ENCODE data around the gene TMEM215. TPM values are rescaled to one million over a fixed set of nuclear protein-coding genes. Genes with fewer than 3 reads are reported as not detected.
"Not testable (repeated sequence)": the region's sequence is repeated elsewhere in the genome, so short reads cannot be mapped to it uniquely, and the experiment has no call there.

Gene TMEM215
- total RNA-seq (0.21 TPM), polyA plus RNA-seq (not detected)

GRCh38 chr9:32783168-32783891 is at the start of gene TMEM215:
TSS of gene TMEM215 (plus strand) at chr9:32783540. CDS start at chr9:32784184, 644 bp downstream.
- no peaks in the 10 kb centered on the region for H3K36me3 ChIP-seq (ENCODE audit: insufficient read depth)
- WGBS = 1% methylated on average over 59 of the region's 59 CpGs
- no peak for DNase-seq (ENCODE audit: extremely low spot score)
- no peaks in the 10 kb centered on the region for H3K4me1 ChIP-seq (ENCODE audit: insufficient read depth)
- H3K4me3 ChIP-seq (ENCODE audit: low read depth, low read length) = no peak within 1 kb of the TSS
- no peak within 1 kb of the TSS for H3K27ac ChIP-seq (ENCODE audit: low read depth)

DNA sequence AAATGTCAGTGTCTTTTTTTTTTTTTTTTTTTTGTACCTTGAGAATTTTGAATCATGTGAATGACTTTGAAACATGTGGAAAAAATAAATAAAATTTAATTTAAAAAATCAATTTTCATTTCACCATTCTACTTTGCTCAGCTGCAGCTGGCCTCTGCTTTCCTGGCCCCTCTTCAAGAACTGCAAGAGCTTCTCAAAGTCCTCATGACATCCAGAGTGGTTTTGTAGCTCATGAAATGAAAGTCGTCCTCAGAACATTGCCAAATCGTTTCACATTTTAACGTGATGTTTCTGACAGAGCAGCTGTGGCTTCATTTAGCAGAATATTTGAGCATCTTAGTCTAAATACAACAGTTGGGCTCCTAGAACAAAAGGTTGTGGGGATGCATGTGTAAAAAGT is 47.9 kb upstream of the TMEM215 start:
- DNase-seq (ENCODE audit: extremely low spot score) = no peak
- Histone ChIP-seq H3K36me3 (ENCODE audit: insufficient read depth) (no peaks in the 10 kb centered on the region), H3K27ac (ENCODE audit: low read depth) (no peak overlapping the region), H3K4me3 (ENCODE audit: low read depth, low read length) (no peak overlapping the region), H3K4me1 (ENCODE audit: insufficient read depth) (no peaks in the 10 kb centered on the region)
- 55% methylated on average over 3 of the region's 3 CpGs for WGBS

- Histone ChIP-seq H3K36me3 (ENCODE audit: insufficient read depth) (no peaks in the 10 kb centered on the region), H3K4me3 (ENCODE audit: low read depth, low read length) (no peak overlapping the region), H3K4me1 (ENCODE audit: insufficient read depth) (no peaks in the 10 kb centered on the region), H3K27ac (ENCODE audit: low read depth) (no peak overlapping the region)
- 61% methylated on average over 1 of the region's 1 CpG for WGBS
- no peak for DNase-seq (ENCODE audit: extremely low spot score)
Measured at GRCh38 chr9:32737378-32737777, 46.0 kb upstream of the TMEM215 start.

DNA sequence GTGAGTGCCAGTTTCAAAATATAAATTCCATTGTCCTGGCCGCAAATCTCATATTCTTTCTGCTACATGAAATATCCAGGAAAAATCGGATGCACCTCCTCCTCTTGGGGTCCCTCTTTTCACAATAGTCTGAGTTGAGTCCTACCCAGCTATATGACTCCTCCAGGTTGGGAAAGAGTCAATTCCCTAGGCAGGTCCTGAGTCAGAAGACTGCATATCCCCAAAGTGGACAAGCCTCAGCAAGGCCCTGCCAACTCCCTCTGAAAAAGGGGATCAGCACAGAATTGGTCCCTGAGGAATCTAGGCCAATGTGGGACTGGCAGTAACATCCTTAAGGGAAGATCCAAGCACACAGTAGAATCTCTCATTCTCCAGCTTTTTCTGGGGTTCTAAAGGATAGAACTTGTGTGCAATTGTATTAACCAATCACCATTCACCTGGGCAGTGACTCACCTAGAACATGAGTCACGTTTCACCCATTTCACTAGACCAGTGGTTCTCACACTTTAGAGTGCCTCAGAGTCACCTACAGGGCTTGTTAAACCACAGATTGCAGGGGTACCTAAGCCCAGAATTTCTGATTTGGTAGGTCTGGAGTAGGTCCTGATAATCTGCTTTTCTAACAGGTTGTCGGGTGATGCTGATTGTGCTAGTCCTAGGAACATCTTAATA is 44.7 kb upstream of the TMEM215 start:
- Histone ChIP-seq H3K4me3 (ENCODE audit: low read depth, low read length) (no peak overlapping the region), H3K36me3 (ENCODE audit: insufficient read depth) (no peaks in the 10 kb centered on the region), H3K27ac (ENCODE audit: low read depth) (no peak overlapping the region), H3K4me1 (ENCODE audit: insufficient read depth) (no peaks in the 10 kb centered on the region)
- DNase-seq (ENCODE audit: extremely low spot score) = no peak
- 80% methylated on average over 4 of the region's 4 CpGs for WGBS

- no peaks in the 10 kb centered on the region for H3K36me3 ChIP-seq (ENCODE audit: insufficient read depth)
- no peak overlapping the region for H3K27ac ChIP-seq (ENCODE audit: low read depth)
- no peaks in the 10 kb centered on the region for H3K4me1 ChIP-seq (ENCODE audit: insufficient read depth)
- no peak overlapping the region for H3K4me3 ChIP-seq (ENCODE audit: low read depth, low read length)
- WGBS = 36% methylated on average over 4 of the region's 4 CpGs
- DNase-seq (ENCODE audit: extremely low spot score) = peak; percentile 1
Measured at GRCh38 chr9:32741706-32742105, 41.6 kb upstream of the TMEM215 start.

DNA sequence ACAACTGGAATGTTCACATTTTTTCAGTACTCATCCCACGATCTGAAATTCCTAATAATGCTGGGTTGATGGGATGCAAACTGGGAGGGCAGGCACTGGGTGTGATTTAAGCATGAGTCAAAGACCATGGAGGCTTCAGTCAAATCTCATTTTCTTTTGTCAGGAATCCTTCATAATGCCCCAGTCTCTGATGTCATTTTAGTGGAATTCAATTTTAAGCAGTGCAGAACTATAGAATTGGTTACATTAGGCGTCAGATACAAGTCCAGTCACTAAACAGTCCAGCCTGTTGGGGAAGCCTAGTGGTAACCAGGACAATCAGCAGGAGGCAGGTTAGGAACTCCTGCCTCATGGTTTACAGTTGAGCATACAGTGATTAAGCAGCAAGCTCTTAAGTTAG is 41.0 kb upstream of the TMEM215 start:
- no peaks in the 10 kb centered on the region for H3K36me3 ChIP-seq (ENCODE audit: insufficient read depth)
- 59% methylated on average over 2 of the region's 2 CpGs for WGBS
- no peaks in the 10 kb centered on the region for H3K4me1 ChIP-seq (ENCODE audit: insufficient read depth)
- DNase-seq (ENCODE audit: extremely low spot score) = no peak
- H3K4me3 ChIP-seq (ENCODE audit: low read depth, low read length) = no peak overlapping the region
- H3K27ac ChIP-seq (ENCODE audit: low read depth) = no peak overlapping the region

- Histone ChIP-seq H3K27ac (ENCODE audit: low read depth) (no peak overlapping the region), H3K36me3 (ENCODE audit: insufficient read depth) (no peaks in the 10 kb centered on the region), H3K4me3 (ENCODE audit: low read depth, low read length) (no peak overlapping the region), H3K4me1 (ENCODE audit: insufficient read depth) (no peaks in the 10 kb centered on the region)
- WGBS = 71% methylated on average over 2 of the region's 2 CpGs
- no peak for DNase-seq (ENCODE audit: extremely low spot score)
Measured at GRCh38 chr9:32748013-32748412, 35.3 kb upstream of the TMEM215 start.

- DNase-seq (ENCODE audit: extremely low spot score) = no peak
- Histone ChIP-seq H3K36me3 (ENCODE audit: insufficient read depth) (no peaks in the 10 kb centered on the region), H3K4me3 (ENCODE audit: low read depth, low read length) (no peak overlapping the region), H3K4me1 (ENCODE audit: insufficient read depth) (no peaks in the 10 kb centered on the region), H3K27ac (ENCODE audit: low read depth) (no peak overlapping the region)
- WGBS = 89% methylated on average over 22 of the region's 22 CpGs
Measured at GRCh38 chr9:32755730-32756129, 27.6 kb upstream of the TMEM215 start.

DNA sequence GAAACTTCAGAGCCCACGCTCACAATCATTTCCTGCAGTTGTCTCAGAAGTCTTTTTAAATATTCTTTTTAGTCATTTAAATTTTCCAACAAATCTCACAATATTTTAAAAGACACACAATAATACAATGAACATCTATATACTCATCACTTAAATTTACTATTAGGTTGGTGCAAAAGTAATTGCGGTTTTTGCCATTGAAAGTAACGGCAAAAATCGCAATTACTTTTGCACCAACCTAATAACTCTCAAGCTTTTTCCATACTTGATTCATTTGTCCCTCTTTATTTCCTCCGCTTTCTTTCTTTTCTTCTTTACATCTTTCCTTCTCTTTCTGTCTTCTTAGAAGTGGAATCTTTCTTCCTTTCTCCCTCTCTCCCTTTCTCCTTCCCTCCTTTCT is 19.2 kb upstream of the TMEM215 start:
- Histone ChIP-seq H3K4me1 (ENCODE audit: insufficient read depth) (no peaks in the 10 kb centered on the region), H3K36me3 (ENCODE audit: insufficient read depth) (no peaks in the 10 kb centered on the region), H3K27ac (ENCODE audit: low read depth) (no peak overlapping the region), H3K4me3 (ENCODE audit: low read depth, low read length) (no peak overlapping the region)
- no peak for DNase-seq (ENCODE audit: extremely low spot score)
- 95% methylated on average over 5 of the region's 5 CpGs for WGBS

DNA sequence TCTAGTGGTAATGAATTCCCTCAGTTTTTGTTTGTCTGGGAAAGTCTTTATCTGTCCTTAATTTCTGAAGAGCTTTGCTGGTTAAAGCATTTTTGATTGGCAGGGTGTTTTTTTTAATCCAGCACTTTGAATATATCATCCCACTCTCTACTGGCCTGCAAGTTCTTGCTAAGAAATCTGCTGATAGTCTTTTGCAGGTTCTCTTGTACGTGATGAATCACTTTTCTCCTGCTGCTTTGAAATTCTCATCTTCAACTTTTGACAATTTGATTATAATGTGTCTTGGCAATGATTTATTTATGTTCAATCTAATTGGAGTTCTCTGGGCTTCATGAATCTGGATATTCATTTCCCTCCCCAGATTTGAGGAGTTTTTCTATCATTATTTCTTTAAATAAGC is 8.1 kb upstream of the TMEM215 start:
- H3K4me1 ChIP-seq (ENCODE audit: insufficient read depth) = no peaks in the 10 kb centered on the region
- DNase-seq (ENCODE audit: extremely low spot score) = no peak
- no peak overlapping the region for H3K27ac ChIP-seq (ENCODE audit: low read depth)
- no peaks in the 10 kb centered on the region for H3K36me3 ChIP-seq (ENCODE audit: insufficient read depth)
- 68% methylated on average over 1 of the region's 1 CpG for WGBS
- no peak overlapping the region for H3K4me3 ChIP-seq (ENCODE audit: low read depth, low read length)

DNA sequence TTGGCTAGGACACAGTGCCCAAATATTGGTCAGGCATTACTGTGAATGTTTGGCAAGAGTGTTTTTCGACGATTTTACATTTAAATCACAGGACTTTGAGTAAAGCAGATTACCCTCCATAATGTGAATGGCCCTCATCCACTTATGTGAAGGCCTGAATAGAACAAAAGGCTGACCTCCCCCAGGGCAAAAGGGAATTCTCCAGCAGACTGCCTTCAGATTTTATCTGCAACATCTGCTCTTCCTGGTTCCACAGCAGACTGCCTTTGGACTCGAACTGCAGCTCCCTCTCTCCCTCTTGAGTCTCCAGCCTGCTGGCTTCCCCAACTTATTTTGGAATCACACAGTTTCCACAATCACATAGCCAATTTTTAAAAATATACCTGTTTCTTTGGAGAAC is 7.1 kb upstream of the TMEM215 start:
- Histone ChIP-seq H3K4me3 (ENCODE audit: low read depth, low read length) (no peak overlapping the region), H3K27ac (ENCODE audit: low read depth) (no peak overlapping the region), H3K4me1 (ENCODE audit: insufficient read depth) (no peaks in the 10 kb centered on the region), H3K36me3 (ENCODE audit: insufficient read depth) (no peaks in the 10 kb centered on the region)
- 69% methylated on average over 3 of the region's 3 CpGs for WGBS
- no peak for DNase-seq (ENCODE audit: extremely low spot score)

- DNase-seq (ENCODE audit: extremely low spot score) = no peak
- Histone ChIP-seq H3K27ac (ENCODE audit: low read depth) (no peak overlapping the region), H3K4me3 (ENCODE audit: low read depth, low read length) (no peak overlapping the region), H3K36me3 (ENCODE audit: insufficient read depth) (no peaks in the 10 kb centered on the region), H3K4me1 (ENCODE audit: insufficient read depth) (no peaks in the 10 kb centered on the region)
- 5% methylated on average over 45 of the region's 45 CpGs for whole genome bisulfite sequencing
Measured at GRCh38 chr9:32782476-32783167, 718 bp upstream of the TMEM215 start.

GRCh38 chr9:32787816-32788215 is 4.5 kb downstream of the TMEM215 start:
- no peak for DNase-seq (ENCODE audit: extremely low spot score)
- no peak overlapping the region for H3K27ac ChIP-seq (ENCODE audit: low read depth)
- no peaks in the 10 kb centered on the region for H3K36me3 ChIP-seq (ENCODE audit: insufficient read depth)
- H3K4me3 ChIP-seq (ENCODE audit: low read depth, low read length) = no peak overlapping the region
- WGBS = 36% methylated on average over 2 of the region's 2 CpGs
- H3K4me1 ChIP-seq (ENCODE audit: insufficient read depth) = no peaks in the 10 kb centered on the region

DNA sequence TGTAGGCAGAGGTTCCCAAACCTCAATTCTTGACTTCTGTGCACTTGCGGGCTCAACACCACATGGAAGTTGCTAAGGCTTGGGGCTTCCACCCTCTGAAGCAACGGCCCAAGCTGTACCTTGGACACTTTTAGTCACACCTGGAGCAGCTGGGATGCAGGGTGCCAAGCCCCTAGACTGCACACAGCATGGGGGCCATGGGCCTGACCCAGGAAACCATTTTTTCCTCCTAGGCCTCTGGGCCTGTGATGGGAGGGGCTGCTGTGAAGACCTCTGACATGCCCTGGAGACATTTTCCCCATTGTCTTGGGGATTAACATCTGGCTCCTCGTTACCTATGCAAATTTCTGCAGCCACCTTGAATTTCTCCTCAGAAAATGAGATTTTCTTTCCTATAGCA is 12.7 kb downstream of the TMEM215 start:
- WGBS = 51% methylated on average over 3 of the region's 3 CpGs
- not testable (repeated sequence) for H3K27ac ChIP-seq (ENCODE audit: low read depth); H3K36me3 ChIP-seq (ENCODE audit: insufficient read depth); H3K4me3 ChIP-seq (ENCODE audit: low read depth, low read length); DNase-seq (ENCODE audit: extremely low spot score); H3K4me1 ChIP-seq (ENCODE audit: insufficient read depth)
